Effector memory CD8-positive, alpha-beta T cell (primary cell): ENCODE data around the gene ARFGAP2.

ENCODE experiments used
- ATAC-seq: fragments of 150-1000 bp; cut with Tn5 transposase; replicated peaks from 2 replicates; pipeline ENCODE4 v1.10.0; 2021; ENCODE audit warnings: mild to moderate bottlenecking, moderate library complexity
- DNase-seq, 3 experiments: peaks; one replicate each; pipeline ENCODE4 v3.0.0; 2021
- H3K27ac Mint-ChIP-seq, 2 donors: one replicate each; pipeline ENCODE4 v1.8.0; 2022; ENCODE audit warnings: mild to moderate bottlenecking in 2 of 2, mixed read lengths in 2 of 2, moderate library complexity in 2 of 2
- H3K27me3 Mint-ChIP-seq, 2 donors: one replicate each; pipeline ENCODE4 v1.8.0; 2022; ENCODE audit warnings: mixed read lengths in 2 of 2
- H3K36me3 Mint-ChIP-seq: one replicate; pipeline ENCODE4 v1.8.0; 2022; ENCODE audit warnings: mild to moderate bottlenecking, moderate library complexity, mixed read lengths; ENCODE audit not compliant: insufficient read depth
- H3K4me1 Mint-ChIP-seq, 2 donors: one replicate each; pipeline ENCODE4 v1.8.0; 2022; ENCODE audit warnings: low read depth in 2 of 2, mixed read lengths in 2 of 2
- H3K4me3 Mint-ChIP-seq, 2 donors: one replicate each; pipeline ENCODE4 v1.8.0; 2022; ENCODE audit warnings: mild to moderate bottlenecking in 2 of 2, mixed read lengths in 2 of 2, moderate library complexity in 2 of 2
- H3K9me3 Mint-ChIP-seq, 2 donors: one replicate each; pipeline ENCODE4 v1.8.0; 2022; ENCODE audit warnings: mixed read lengths in 2 of 2

The ARFGAP2 gene

DNA sequence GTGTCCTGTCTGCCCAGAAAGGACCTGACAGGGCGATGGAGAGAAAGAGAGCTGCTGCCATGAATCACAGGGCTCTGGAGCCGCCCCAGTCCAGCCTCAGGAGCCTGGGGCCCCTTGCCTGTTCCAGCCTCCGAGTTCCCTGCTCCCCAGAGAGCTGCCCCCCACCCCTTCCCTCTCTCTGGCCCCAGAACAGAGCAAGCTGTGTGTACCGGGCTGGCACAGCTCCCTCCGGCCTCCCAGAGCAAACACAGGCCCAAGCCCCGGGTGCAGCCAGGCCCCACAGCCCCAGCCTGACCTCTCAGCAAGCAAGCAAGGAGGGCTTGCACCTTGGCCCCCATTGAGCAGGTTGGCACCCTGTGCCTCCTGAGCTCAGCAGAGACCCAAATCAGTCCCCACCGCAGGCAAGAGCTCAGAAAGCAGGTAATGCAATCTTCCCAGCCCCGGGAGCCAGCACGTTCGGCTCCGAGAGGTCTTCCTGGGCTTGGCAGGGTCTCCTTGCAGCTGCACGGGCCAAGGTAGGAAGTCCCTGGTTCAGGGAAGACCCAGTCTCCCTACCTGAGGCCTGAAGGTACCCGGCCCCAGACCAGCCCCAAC is 8.1 kb upstream of the ARFGAP2 start:
- peak overlapping the region in 1 of 2 donors; percentile 56 for H3K4me3 Mint-ChIP-seq
- no peaks in the 10 kb centered on the region for H3K9me3 Mint-ChIP-seq
- H3K27me3 Mint-ChIP-seq: peaks cover 23 to 48% of the 10 kb centered on the region in 2 donors
- peaks cover 4% of the 10 kb centered on the region in 2 donors for H3K4me1 Mint-ChIP-seq
- no peak overlapping the region for H3K27ac Mint-ChIP-seq
- DNase-seq (no peak), ATAC-seq (no peak)
- peaks cover 7% of the 10 kb centered on the region for H3K36me3 Mint-ChIP-seq

GRCh38 chr11:47183969-47184368 is 7.3 kb upstream of the ARFGAP2 start:
- DNase-seq (no peak), ATAC-seq (no peak)
- Mint-ChIP-seq H3K4me3 (no peak overlapping the region), H3K9me3 (no peaks in the 10 kb centered on the region), H3K36me3 (peaks cover 11% of the 10 kb centered on the region), H3K4me1 (peaks cover 4 to 7% of the 10 kb centered on the region in 2 donors), H3K27me3 (peaks cover 17 to 39% of the 10 kb centered on the region in 2 donors), H3K27ac (no peak overlapping the region)

- DNase-seq (no peak), ATAC-seq (no peak)
- H3K9me3 Mint-ChIP-seq: no peaks in the 10 kb centered on the region
- no peak overlapping the region for H3K4me3 Mint-ChIP-seq
- peaks cover 11% of the 10 kb centered on the region for H3K36me3 Mint-ChIP-seq
- H3K4me1 Mint-ChIP-seq: peaks cover 4 to 7% of the 10 kb centered on the region in 2 donors
- H3K27ac Mint-ChIP-seq: no peak overlapping the region
- peaks cover 17 to 37% of the 10 kb centered on the region in 2 donors for H3K27me3 Mint-ChIP-seq
These were observed 6.6 kb upstream of the ARFGAP2 start for GRCh38 chr11:47183031-47183856.

GRCh38 chr11:47182380-47182779 is 5.7 kb upstream of the ARFGAP2 start:
- peaks cover 17 to 36% of the 10 kb centered on the region in 2 donors for H3K27me3 Mint-ChIP-seq
- H3K36me3 Mint-ChIP-seq: peaks cover 13% of the 10 kb centered on the region
- DNase-seq (no peak), ATAC-seq (no peak)
- H3K4me1 Mint-ChIP-seq: peaks cover 11 to 12% of the 10 kb centered on the region in 2 donors
- H3K27ac Mint-ChIP-seq: no peak overlapping the region
- H3K4me3 Mint-ChIP-seq: no peak overlapping the region
- H3K9me3 Mint-ChIP-seq: no peaks in the 10 kb centered on the region

DNA sequence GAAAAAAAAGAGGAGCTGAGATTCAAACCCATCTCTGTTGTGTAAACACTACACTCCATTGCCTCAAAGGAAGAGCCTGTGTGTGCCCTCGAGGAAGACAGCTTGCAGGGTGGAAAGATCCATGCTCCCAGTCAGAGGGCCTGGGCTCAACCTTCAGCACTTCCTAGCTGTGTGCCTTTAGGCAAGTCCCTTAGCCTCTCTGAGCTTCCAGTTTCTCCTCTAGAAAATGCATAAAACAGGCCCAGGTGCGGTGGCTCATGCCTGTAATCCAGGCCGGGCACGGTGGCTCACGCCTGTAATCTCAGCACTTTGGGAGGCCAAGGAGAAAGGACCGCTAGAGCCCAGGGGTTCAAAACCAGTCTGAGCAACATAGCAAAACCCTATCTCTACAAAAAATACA is 4.6 kb upstream of the ARFGAP2 start:
- Mint-ChIP-seq H3K36me3 (peaks cover 17% of the 10 kb centered on the region), H3K27ac (no peak overlapping the region), H3K4me3 (no peak overlapping the region), H3K9me3 (no peaks in the 10 kb centered on the region), H3K27me3 (peaks cover 17 to 26% of the 10 kb centered on the region in 2 donors), H3K4me1 (peaks cover 10 to 17% of the 10 kb centered on the region in 2 donors)
- ATAC-seq (no peak), DNase-seq (no peak)

DNA sequence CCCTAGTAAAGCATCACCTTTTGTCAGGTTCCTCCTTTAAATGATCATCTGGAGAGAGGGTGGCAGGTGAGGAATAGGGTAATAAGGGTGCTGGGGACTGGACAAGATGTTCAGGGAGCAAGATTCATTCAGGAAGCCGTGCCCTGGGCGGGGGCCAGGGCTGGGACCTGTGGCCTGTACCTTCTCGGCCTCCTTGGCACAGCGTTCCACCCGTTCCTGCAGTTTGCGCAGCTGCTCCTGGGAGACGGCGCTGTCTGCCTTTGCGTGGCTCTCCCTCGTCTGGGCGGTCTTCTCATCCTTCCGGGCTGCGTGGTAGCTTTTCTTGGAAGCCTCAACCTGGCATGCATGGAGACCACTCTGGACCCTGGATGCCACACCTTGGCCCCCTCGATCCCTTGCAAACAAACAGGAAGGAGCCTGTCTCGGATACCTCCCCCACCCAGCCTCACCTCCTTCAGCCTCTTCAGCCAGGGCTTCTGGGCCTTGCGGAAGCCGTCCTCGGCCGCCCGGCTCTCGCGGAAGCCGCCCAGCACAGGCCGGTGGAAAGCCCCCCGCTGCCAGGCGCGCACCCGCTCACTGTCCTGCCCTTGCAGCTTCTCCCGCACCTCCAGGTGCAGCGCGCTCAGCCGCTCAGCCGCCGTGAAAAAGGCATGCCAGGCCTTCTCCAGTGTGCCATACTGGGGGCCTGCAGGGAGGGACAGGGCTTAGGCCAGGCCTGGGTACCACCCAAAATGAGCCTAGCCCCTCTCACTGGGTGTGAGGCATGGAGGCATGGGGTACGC is 3.5 kb upstream of the ARFGAP2 start:
- Mint-ChIP-seq H3K4me3 (no peak overlapping the region), H3K36me3 (peaks cover 22% of the 10 kb centered on the region), H3K27me3 (peaks cover 17 to 26% of the 10 kb centered on the region in 2 donors), H3K9me3 (no peaks in the 10 kb centered on the region), H3K27ac (peak overlapping the region in 1 of 2 donors; percentile 39), H3K4me1 (peaks cover 18 to 25% of the 10 kb centered on the region in 2 donors)
- DNase-seq (no peak), ATAC-seq (no peak)

- peaks cover 22% of the 10 kb centered on the region for H3K36me3 Mint-ChIP-seq
- no peak overlapping the region for H3K4me3 Mint-ChIP-seq
- peaks cover 15 to 23% of the 10 kb centered on the region in 2 donors for H3K27me3 Mint-ChIP-seq
- ATAC-seq (no peak), DNase-seq (no peak)
- peak overlapping the region; percentile 39 to 51 for H3K27ac Mint-ChIP-seq
- peaks cover 18 to 25% of the 10 kb centered on the region in 2 donors for H3K4me1 Mint-ChIP-seq
- no peaks in the 10 kb centered on the region for H3K9me3 Mint-ChIP-seq
These were observed 2.9 kb upstream of the ARFGAP2 start for GRCh38 chr11:47179655-47179991.

GRCh38 chr11:47178737-47179654 is 2.3 kb upstream of the ARFGAP2 start:
- H3K36me3 Mint-ChIP-seq: peaks cover 22% of the 10 kb centered on the region
- no peak overlapping the region for H3K4me3 Mint-ChIP-seq
- H3K27ac Mint-ChIP-seq: peak overlapping the region; percentile 39 to 99
- H3K27me3 Mint-ChIP-seq: peaks cover 8 to 17% of the 10 kb centered on the region in 2 donors
- H3K9me3 Mint-ChIP-seq: no peaks in the 10 kb centered on the region
- ATAC-seq (no peak), DNase-seq (no peak)
- H3K4me1 Mint-ChIP-seq: peaks cover 19 to 26% of the 10 kb centered on the region in 2 donors

GRCh38 chr11:47178316-47178715 is 1.6 kb upstream of the ARFGAP2 start:
- Mint-ChIP-seq H3K4me3 (no peak overlapping the region), H3K27ac (peak overlapping the region; percentile 95 to 99)
- DNase-seq: no peak

GRCh38 chr11:47177846-47178245 is 1.2 kb upstream of the ARFGAP2 start:
- no peak for ATAC-seq
- peaks cover 23% of the 10 kb centered on the region for H3K36me3 Mint-ChIP-seq
- peaks cover 29 to 35% of the 10 kb centered on the region in 2 donors for H3K4me1 Mint-ChIP-seq
- no peak for DNase-seq
- H3K9me3 Mint-ChIP-seq: no peaks in the 10 kb centered on the region
- peaks cover 0 to 6% of the 10 kb centered on the region in 2 donors for H3K27me3 Mint-ChIP-seq
- H3K27ac Mint-ChIP-seq: peak overlapping the region; percentile 95 to 99
- peak overlapping the region; percentile 94 to 98 for H3K4me3 Mint-ChIP-seq

More at GRCh38 chr11:47178316-47178715, 1.6 kb upstream of the ARFGAP2 start:
- Mint-ChIP-seq H3K4me1 (peaks cover 25 to 33% of the 10 kb centered on the region in 2 donors), H3K27me3 (peaks cover 2 to 10% of the 10 kb centered on the region in 2 donors), H3K9me3 (no peaks in the 10 kb centered on the region), H3K36me3 (peaks cover 22% of the 10 kb centered on the region)
- no peak for ATAC-seq

DNA sequence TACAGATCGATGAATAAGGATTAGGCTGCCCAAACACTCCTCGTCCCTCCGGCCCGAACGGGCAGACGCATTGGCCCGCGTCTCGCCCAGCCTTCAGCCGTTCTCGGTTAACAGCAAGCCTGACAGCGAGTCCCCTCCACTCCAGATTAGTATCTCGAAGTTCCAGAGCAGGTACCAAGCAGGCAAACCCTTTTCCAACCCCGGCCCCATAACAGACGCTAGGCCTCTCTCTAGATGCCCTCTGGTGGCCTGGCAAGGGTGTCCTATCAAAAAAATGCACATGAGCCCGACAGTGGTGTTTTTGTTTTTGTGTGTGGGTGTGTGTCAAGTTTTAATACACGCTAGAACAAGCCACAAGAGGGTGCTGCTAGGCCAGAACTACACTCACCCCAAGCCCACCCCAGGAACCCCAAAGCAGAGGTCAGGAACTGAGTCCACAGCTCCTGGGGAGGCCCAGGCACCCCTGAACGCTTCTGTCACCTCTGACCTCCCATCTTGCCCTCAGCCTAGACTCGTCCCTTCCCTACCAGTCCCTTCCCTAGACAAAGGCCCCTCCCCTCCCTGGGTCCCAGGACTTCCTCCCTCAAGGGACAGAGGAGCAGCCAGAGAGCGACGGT is 658 bp upstream of the ARFGAP2 start:
- Mint-ChIP-seq H3K4me1 (peaks cover 34 to 38% of the 10 kb centered on the region in 2 donors), H3K27ac (peak overlapping the region; percentile 95 to 99), H3K36me3 (peaks cover 28% of the 10 kb centered on the region), H3K9me3 (no peaks in the 10 kb centered on the region), H3K4me3 (peak overlapping the region; percentile 94 to 98), H3K27me3 (peaks cover 0 to 2% of the 10 kb centered on the region in 2 donors)
- ATAC-seq (peak; percentile 69), DNase-seq (peak; percentile 64 to 69 (median 68))

DNA sequence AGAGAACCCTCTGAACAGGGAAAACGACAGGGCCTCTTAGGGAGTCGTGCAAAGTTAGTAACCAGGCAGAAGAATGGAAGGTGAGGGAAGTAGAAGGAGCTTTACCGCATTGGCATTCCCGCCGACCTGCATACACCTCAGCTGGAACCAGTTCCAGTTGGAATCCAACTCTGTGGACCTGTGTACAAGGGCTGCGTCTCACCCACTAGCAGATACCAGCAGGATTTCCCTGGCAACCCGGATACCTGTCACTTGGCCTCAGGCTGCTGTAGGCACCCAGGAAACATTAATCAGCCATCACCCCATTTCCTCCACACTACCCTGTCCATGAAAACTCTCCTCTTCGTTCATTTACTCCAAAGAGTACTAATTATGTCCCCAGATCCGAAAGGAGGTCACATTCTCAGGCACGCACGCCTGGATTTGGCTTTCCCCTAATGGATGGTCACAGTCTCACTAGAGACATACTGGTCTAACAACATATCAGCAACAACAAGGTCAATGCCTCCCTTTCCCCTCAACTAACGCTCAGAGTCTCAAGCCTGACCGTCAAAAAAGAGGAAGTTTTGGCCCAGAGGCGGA is 842 bp downstream of the ARFGAP2 start:
- H3K27me3 Mint-ChIP-seq: no peaks in the 10 kb centered on the region

More for the DNA sequence above, 842 bp downstream of the ARFGAP2 start:
- H3K4me3 Mint-ChIP-seq: peak overlapping the region; percentile 94 to 98
- H3K36me3 Mint-ChIP-seq: peaks cover 41% of the 10 kb centered on the region
- H3K9me3 Mint-ChIP-seq: no peaks in the 10 kb centered on the region
- ATAC-seq (no peak), DNase-seq (no peak)
- peak overlapping the region; percentile 95 to 99 for H3K27ac Mint-ChIP-seq
- H3K4me1 Mint-ChIP-seq: peaks cover 43 to 46% of the 10 kb centered on the region in 2 donors
